ENCODE measurements around the gene LCN9. TPM values are rescaled to one million over a fixed set of nuclear protein-coding genes. Genes with fewer than 3 reads are reported as not detected.

Gene LCN9
- total and polyA plus RNA-seq, 9 donors = not detected

- intact Hi-C loops (cut with DNase I) = no loop called here
- H3K4me1 ChIP-seq (ENCODE audit: insufficient read depth) = peaks cover 1% of the 10 kb centered on the region
- H3K36me3 ChIP-seq = no peaks in the 10 kb centered on the region
- 9 to 31% (median 14%) methylated on average over 8 of the region's 8 CpGs for WGBS, 3 donors
- no peaks in the 10 kb centered on the region for H3K27me3 ChIP-seq
- H3K4me3 ChIP-seq = no peak overlapping the region
- no peak for DNase-seq
- peaks cover 2 to 3% of the 10 kb centered on the region in 2 donors for H3K9me3 ChIP-seq
- no peak overlapping the region for H3K27ac ChIP-seq
- TF ChIP-seq POLR2A (IDR thresholded peaks at IDR 0.05) = no peak
- no peak for TF ChIP-seq EP300 (IDR thresholded peaks at IDR 0.05)
- TF ChIP-seq CTCF (IDR thresholded peaks at IDR 0.05) = no peak
These were observed 21.4 kb upstream of the LCN9 start for GRCh38 chr9:135641745-135642144.

- DNase-seq = no peak
- intact Hi-C loops (cut with DNase I) = no loop called here
- no peak overlapping the region for H3K27ac ChIP-seq
- peaks cover 2 to 3% of the 10 kb centered on the region in 2 donors for H3K9me3 ChIP-seq
- 83 to 86% (median 85%) methylated on average over 5 of the region's 5 CpGs for WGBS, 3 donors
- H3K27me3 ChIP-seq = no peaks in the 10 kb centered on the region
- TF ChIP-seq EP300 (IDR thresholded peaks at IDR 0.05) (no peak), POLR2A (IDR thresholded peaks at IDR 0.05) (no peak), CTCF (IDR thresholded peaks at IDR 0.05) (no peak)
- no peaks in the 10 kb centered on the region for H3K36me3 ChIP-seq
- no peak overlapping the region for H3K4me3 ChIP-seq
- H3K4me1 ChIP-seq (ENCODE audit: insufficient read depth) = peaks cover 1% of the 10 kb centered on the region
These were observed 18.4 kb upstream of the LCN9 start for GRCh38 chr9:135644631-135645218.

- Histone ChIP-seq H3K27me3 (no peaks in the 10 kb centered on the region), H3K4me1 (ENCODE audit: insufficient read depth) (no peaks in the 10 kb centered on the region), H3K9me3 (peaks cover 2 to 3% of the 10 kb centered on the region in 2 donors), H3K4me3 (no peak overlapping the region), H3K36me3 (no peaks in the 10 kb centered on the region), H3K27ac (no peak overlapping the region)
- intact Hi-C loops (cut with DNase I) = no loop called here
- DNase-seq = no peak
- 84 to 90% (median 88%) methylated on average over 4 of the region's 4 CpGs for WGBS, 3 donors
- TF ChIP-seq POLR2A (IDR thresholded peaks at IDR 0.05) (no peak), EP300 (IDR thresholded peaks at IDR 0.05) (no peak), CTCF (IDR thresholded peaks at IDR 0.05) (no peak)
These were observed 15.2 kb upstream of the LCN9 start for GRCh38 chr9:135647884-135648283.

- H3K4me3 ChIP-seq = no peak overlapping the region
- WGBS, 3 donors = 74 to 81% (median 77%) methylated on average over 10 of the region's 10 CpGs
- intact Hi-C loops (cut with DNase I) = no loop called here
- H3K9me3 ChIP-seq = peaks cover 2 to 3% of the 10 kb centered on the region in 2 donors
- no peak overlapping the region for H3K27ac ChIP-seq
- DNase-seq = no peak
- no peaks in the 10 kb centered on the region for H3K27me3 ChIP-seq
- no peaks in the 10 kb centered on the region for H3K4me1 ChIP-seq (ENCODE audit: insufficient read depth)
- TF ChIP-seq CTCF (IDR thresholded peaks at IDR 0.05) = no peak
- TF ChIP-seq POLR2A (IDR thresholded peaks at IDR 0.05) = no peak
- no peak for TF ChIP-seq EP300 (IDR thresholded peaks at IDR 0.05)
- no peaks in the 10 kb centered on the region for H3K36me3 ChIP-seq
These were observed 14.4 kb upstream of the LCN9 start for GRCh38 chr9:135648494-135649410.
